Muscle layer of colon (tissue), 2 donors: ENCODE results near the gene NFKBIE.
"Not testable (repeated sequence)": the region's sequence is repeated elsewhere in the genome, so short reads cannot be mapped to it uniquely, and the experiment has no call there.

Experiments used
- H3K27ac ChIP-seq: one replicate; pipeline ENCODE4 v1.7.0; 2013; ENCODE audit warnings: low read depth, mild to moderate bottlenecking, low read length, moderate library complexity
- H3K27me3 ChIP-seq, 2 donors: one replicate each; pipeline ENCODE4 v1.7.0; 2013; ENCODE audit warnings: low read length in 2 of 2, mild to moderate bottlenecking in 2 of 2; ENCODE audit not compliant: insufficient read depth in 2 of 2, control insufficient read depth in 1 of 2
- H3K36me3 ChIP-seq: one replicate; pipeline ENCODE4 v1.7.0; 2013; ENCODE audit warnings: mild to moderate bottlenecking, low read length; ENCODE audit not compliant: insufficient read depth
- H3K4me1 ChIP-seq: one replicate; pipeline ENCODE4 v1.7.0; 2013; ENCODE audit warnings: mild to moderate bottlenecking, low read length; ENCODE audit not compliant: insufficient read depth
- H3K4me3 ChIP-seq, 2 donors: one replicate each; pipeline ENCODE4 v1.7.0; 2013; ENCODE audit warnings: low read length in 2 of 2, low read depth in 1 of 2, mild to moderate bottlenecking in 1 of 2, moderate library complexity in 1 of 2
- H3K9ac ChIP-seq: one replicate; pipeline ENCODE4 v1.7.0; 2013; ENCODE audit warnings: low read length
- H3K9me3 ChIP-seq: one replicate; pipeline ENCODE4 v1.7.0; 2013; ENCODE audit warnings: mild to moderate bottlenecking, low read length
- donor health status: abdominal sarcoma.
- donor health status: Adenocarcinoma of cecum.

The NFKBIE gene

DNA sequence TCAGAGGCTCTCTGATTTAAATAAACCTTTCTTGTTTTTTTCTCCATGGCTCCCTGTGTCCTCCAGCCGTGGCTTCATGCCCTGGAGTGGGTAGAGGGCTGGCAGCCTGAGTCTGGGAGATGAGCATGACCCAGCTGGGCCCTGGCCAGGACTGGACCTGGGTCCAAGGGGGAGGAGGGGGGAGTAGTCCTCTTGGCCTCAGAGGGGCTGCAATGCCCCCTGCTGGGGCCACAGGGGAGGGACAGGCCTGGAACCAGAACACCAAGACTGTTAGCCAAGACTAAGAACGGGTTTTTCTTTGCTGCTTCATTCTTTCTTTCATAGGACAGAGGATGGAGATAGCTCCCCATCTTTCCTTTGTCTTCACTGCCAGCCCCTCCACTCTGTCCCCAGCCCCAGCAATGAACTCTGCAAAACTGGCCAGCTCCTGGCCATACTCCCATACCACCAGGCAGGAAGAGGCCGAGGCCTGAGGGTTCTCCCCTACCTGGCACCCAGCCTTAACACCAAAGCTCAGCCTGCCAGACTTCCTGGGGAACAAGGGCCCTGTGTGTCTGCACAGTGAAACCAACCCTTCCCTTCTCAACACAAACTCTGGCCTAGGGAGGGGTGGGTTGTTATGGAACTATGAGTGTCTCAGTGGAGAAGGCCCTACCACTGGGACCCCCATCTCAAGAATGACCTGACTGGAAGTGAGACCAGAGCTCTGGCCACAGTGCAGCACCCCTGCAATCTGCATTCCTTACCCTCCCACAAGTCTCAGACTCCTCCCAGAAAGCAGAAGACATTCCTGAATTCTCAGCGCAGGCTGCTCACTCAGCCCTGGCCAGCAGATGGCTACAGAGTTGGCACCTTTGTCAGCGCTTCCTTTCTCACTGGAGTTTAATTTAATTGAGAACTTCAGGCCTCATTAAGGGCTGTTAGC is 31.0 kb downstream of the NFKBIE start:
- Histone ChIP-seq H3K9ac (peak overlapping the region; percentile 39), H3K36me3 (peaks cover 52% of the 10 kb centered on the region), H3K27ac (peak overlapping the region; percentile 52), H3K9me3 (no peaks in the 10 kb centered on the region), H3K4me3 (peak overlapping the region in 1 of 2 donors; percentile 29), H3K4me1 (peaks cover 81% of the 10 kb centered on the region), H3K27me3 (no peaks in the 10 kb centered on the region)

- no peak overlapping the region for H3K4me3 ChIP-seq
- peak overlapping the region; percentile 24 for H3K9ac ChIP-seq
- H3K27ac ChIP-seq = peak overlapping the region; percentile 72
- H3K27me3 ChIP-seq = no peaks in the 10 kb centered on the region
- H3K9me3 ChIP-seq = no peaks in the 10 kb centered on the region
- peaks cover 57% of the 10 kb centered on the region for H3K36me3 ChIP-seq
- H3K4me1 ChIP-seq = peaks cover 88% of the 10 kb centered on the region
Observed at GRCh38 chr6:44233567-44234100, 31.7 kb downstream of the NFKBIE start.

DNA sequence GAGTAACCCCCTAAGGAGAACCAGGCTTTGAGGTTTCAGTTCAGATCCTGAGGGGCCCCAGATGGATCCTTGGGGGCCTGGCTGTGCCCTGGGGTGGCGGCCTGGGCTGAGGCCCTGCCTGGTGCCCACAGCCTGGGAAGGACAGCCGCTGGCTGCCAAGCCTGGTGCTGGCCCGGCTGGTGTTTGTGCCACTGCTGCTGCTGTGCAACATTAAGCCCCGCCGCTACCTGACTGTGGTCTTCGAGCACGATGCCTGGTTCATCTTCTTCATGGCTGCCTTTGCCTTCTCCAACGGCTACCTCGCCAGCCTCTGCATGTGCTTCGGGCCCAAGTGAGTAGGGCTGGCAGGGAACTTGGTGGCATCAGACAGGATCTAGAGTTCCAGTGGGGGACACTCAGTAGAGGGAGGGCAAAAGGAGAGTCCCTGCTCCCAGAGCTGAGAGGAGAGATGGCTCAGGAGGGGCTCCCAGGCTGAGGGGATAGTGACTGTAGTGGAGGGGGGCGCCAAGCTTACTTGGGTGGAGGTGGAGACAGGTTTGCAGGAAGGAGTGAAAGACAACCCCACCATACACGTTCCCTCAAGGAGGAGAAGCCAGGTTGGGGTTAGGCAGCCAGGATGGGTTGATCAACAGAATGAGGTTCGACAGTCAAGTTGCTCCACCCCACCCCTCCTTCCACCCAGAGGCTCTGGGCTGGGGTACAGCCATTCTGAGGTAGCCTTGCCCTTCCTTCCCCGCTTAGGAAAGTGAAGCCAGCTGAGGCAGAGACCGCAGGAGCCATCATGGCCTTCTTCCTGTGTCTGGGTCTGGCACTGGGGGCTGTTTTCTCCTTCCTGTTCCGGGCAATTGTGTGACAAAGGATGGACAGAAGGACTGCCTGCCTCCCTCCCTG is 32.4 kb downstream of the NFKBIE start:
- Histone ChIP-seq H3K27me3 (no peaks in the 10 kb centered on the region), H3K27ac (peak overlapping the region; percentile 72), H3K9me3 (no peaks in the 10 kb centered on the region), H3K9ac (peak overlapping the region; percentile 24), H3K4me1 (peaks cover 89% of the 10 kb centered on the region), H3K4me3 (no peak overlapping the region), H3K36me3 (peaks cover 57% of the 10 kb centered on the region)

DNA sequence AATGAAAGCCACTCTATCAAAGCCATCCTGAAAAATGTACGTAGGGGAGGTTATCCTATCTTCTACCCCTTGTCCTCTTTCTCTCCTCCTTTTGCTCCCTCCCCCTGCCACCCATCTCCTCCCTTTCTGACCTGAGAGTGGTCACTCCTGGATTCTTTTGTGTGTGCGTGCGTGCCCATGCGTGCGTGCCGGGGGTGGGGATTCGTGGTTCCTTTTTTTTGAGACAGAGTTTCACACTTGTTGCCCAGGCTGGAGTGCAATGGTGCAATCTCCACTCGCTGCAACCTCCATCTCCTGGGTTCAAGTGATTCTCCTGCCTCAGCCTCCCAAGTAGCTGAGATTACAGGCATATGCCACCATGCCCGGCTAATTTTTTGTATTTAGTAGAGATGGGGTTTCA is 33.9 kb downstream of the NFKBIE start:
- H3K9ac ChIP-seq = peak overlapping the region; percentile 30
- H3K27me3 ChIP-seq, H3K27ac ChIP-seq, H3K9me3 ChIP-seq, H3K4me3 ChIP-seq: not testable (repeated sequence)
- peaks cover 57% of the 10 kb centered on the region for H3K36me3 ChIP-seq
- H3K4me1 ChIP-seq = peaks cover 100% of the 10 kb centered on the region

DNA sequence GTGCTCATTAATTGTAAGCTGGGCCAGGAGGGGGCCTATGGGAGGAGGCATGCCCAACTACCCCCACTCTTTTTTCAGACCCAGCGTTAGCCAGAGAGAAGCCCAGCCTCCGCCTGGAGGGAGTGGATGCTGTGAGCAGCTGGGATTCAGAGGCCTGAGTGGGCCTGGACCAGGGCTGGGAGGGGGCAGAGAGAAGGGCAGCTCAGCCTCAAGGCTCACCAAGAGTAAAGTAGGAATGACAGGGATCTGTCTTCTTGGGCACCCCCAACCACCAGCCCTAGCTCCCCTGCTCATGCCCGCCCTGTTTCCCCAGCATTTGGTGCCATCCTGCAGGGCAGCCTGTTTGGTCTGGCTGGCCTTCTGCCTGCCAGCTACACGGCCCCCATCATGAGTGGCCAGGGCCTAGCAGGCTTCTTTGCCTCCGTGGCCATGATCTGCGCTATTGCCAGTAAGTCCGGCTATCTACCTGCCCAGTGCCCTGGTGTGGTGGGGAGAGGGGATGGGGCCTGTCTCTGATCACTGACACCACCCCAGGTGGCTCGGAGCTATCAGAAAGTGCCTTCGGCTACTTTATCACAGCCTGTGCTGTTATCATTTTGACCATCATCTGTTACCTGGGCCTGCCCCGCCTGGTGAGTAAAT is 35.2 kb downstream of the NFKBIE start:
- Histone ChIP-seq H3K4me1 (peaks cover 99% of the 10 kb centered on the region), H3K36me3 (peaks cover 47% of the 10 kb centered on the region), H3K27me3 (no peaks in the 10 kb centered on the region), H3K9ac (no peak overlapping the region), H3K9me3 (no peaks in the 10 kb centered on the region), H3K27ac (peak overlapping the region; percentile 47), H3K4me3 (no peak overlapping the region)

- H3K9ac ChIP-seq = no peak overlapping the region
- H3K9me3 ChIP-seq = no peaks in the 10 kb centered on the region
- peak overlapping the region; percentile 86 for H3K27ac ChIP-seq
- no peak overlapping the region for H3K4me3 ChIP-seq
- H3K27me3 ChIP-seq = no peaks in the 10 kb centered on the region
- peaks cover 99% of the 10 kb centered on the region for H3K4me1 ChIP-seq
- H3K36me3 ChIP-seq = peaks cover 46% of the 10 kb centered on the region
Observed at GRCh38 chr6:44229376-44230033, 35.8 kb downstream of the NFKBIE start.

DNA sequence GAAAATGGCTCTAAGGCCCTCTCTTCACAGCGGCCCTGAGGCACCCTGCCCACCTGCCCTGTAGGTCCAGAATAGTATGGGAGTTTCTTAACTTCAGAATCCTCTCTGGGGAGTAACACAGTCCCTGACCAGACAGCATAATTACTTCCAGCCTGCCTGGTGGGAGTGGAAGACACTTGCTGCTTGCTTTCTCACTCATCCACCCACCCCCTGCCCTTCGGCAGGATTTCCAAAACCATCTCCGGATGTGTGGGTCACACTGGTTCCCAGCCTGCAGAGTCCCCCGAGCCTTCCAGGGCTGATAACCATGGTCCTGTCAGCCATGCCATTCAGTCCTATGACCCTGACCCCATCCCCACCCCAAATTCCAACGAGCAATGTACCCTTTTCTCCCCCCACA is 36.5 kb downstream of the NFKBIE start:
- H3K4me1 ChIP-seq = peaks cover 98% of the 10 kb centered on the region
- peaks cover 46% of the 10 kb centered on the region for H3K36me3 ChIP-seq
- peak overlapping the region; percentile 86 for H3K27ac ChIP-seq
- no peaks in the 10 kb centered on the region for H3K9me3 ChIP-seq
- H3K9ac ChIP-seq = no peak overlapping the region
- H3K27me3 ChIP-seq = no peaks in the 10 kb centered on the region
- H3K4me3 ChIP-seq = peak overlapping the region in 1 of 2 donors; percentile 71

DNA sequence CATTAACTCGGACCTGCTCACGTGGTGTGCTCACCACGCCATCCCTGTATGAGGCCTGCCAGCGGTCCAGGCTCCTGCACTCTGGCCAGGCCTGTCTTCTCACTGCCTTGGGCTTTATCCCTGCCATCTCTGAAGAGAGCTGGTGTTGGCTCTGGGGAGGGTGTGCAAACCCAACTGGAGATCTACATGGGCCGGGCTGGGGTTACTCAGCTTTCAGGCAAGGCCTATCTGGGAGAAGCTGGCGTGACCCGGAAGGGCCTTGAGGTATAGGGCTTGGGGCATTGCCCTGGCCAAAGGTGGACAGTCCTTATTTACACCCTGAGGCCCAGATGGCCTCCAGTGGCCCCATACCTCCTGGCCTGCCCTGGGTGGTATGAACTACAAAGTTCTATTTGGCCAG is 36.9 kb downstream of the NFKBIE start:
- H3K9ac ChIP-seq = peak overlapping the region; percentile 36
- H3K27ac ChIP-seq = peak overlapping the region; percentile 86
- peaks cover 94% of the 10 kb centered on the region for H3K4me1 ChIP-seq
- peak overlapping the region in 1 of 2 donors; percentile 71 for H3K4me3 ChIP-seq
- H3K27me3 ChIP-seq = no peaks in the 10 kb centered on the region
- H3K36me3 ChIP-seq = peaks cover 45% of the 10 kb centered on the region
- no peaks in the 10 kb centered on the region for H3K9me3 ChIP-seq

GRCh38 chr6:44228031-44228430 is 37.3 kb downstream of the NFKBIE start:
- peaks cover 41% of the 10 kb centered on the region for H3K36me3 ChIP-seq
- peak overlapping the region; percentile 86 for H3K27ac ChIP-seq
- no peaks in the 10 kb centered on the region for H3K27me3 ChIP-seq
- peaks cover 90% of the 10 kb centered on the region for H3K4me1 ChIP-seq
- peak overlapping the region; percentile 36 for H3K9ac ChIP-seq
- no peaks in the 10 kb centered on the region for H3K9me3 ChIP-seq
- peak overlapping the region in 1 of 2 donors; percentile 71 for H3K4me3 ChIP-seq

- H3K4me1 ChIP-seq = peaks cover 90% of the 10 kb centered on the region
- H3K9ac ChIP-seq = peak overlapping the region; percentile 36
- no peaks in the 10 kb centered on the region for H3K9me3 ChIP-seq
- H3K27me3 ChIP-seq = no peaks in the 10 kb centered on the region
- H3K27ac ChIP-seq = peak overlapping the region; percentile 86
- H3K36me3 ChIP-seq = peaks cover 33% of the 10 kb centered on the region
- peak overlapping the region in 1 of 2 donors; percentile 71 for H3K4me3 ChIP-seq
Observed at GRCh38 chr6:44227148-44227793, 38.1 kb downstream of the NFKBIE start.
